Activated T-helper 2 cell treated with anti-CD3 and anti-CD28 coated beads, Interferon-gamma antibody, Interleukin-2, Interleukin-4, amounts not matched to agents 10 μg/mL and 5 μg/mL and 100 μg/mL, durations not matched to agents 14 hours and 24 hours and 36 hours (primary cell): Measurements from ENCODE around the gene TMEM271. TPM values are rescaled to one million over a fixed set of nuclear protein-coding genes. Genes with fewer than 3 reads are reported as not detected.

ENCODE experiments used
- DNase-seq: peaks from one replicate; pipeline ENCODE4 v3.0.0; 2021; ENCODE audit warnings: low spot score
- H3K27ac Mint-ChIP-seq: one replicate; pipeline ENCODE4 v1.8.0; 2021; ENCODE audit warnings: mixed read lengths
- H3K27me3 Mint-ChIP-seq: one replicate; pipeline ENCODE4 v1.8.0; 2021; ENCODE audit warnings: low read depth, mixed read lengths
- H3K36me3 Mint-ChIP-seq: one replicate; pipeline ENCODE4 v1.8.0; 2021; ENCODE audit warnings: low read depth, mixed read lengths
- H3K4me1 Mint-ChIP-seq: one replicate; pipeline ENCODE4 v1.8.0; 2021; ENCODE audit warnings: low read depth, mixed read lengths
- H3K4me3 Mint-ChIP-seq: one replicate; pipeline ENCODE4 v1.8.0; 2021; ENCODE audit warnings: low read depth, mild to moderate bottlenecking, moderate library complexity, mixed read lengths
- H3K9me3 Mint-ChIP-seq: one replicate; pipeline ENCODE4 v1.8.0; 2021; ENCODE audit warnings: mixed read lengths
- intact Hi-C: fragments of 100-400 bp; cut with micrococcal nuclease; formaldehyde crosslinking; loops from one replicate; pipeline ENCODE4 v1.15.1; 2023
- total RNA-seq: library from RNA; stranded (reverse); gene quantifications from 2 replicates; pipeline ENCODE4 v1.2.3, GENCODE V29; 2022

Gene TMEM271, protein sequence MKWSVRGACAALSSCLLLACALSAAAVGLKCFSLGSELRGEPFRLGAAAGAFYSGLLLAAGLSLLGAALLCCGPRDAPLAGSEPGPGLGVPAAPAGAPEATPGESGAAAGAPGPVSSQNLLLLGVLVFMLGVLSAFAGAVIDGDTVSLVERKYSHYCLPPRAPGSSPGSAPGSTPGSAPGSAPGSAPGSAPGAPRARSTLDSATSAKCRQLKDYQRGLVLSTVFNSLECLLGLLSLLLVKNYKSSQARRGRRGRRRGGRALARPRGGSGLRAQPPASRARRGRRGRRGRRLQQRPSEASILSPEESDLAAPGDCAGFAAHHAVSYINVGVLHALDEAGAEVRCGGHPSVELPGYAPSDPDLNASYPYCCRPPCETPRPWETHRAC
- total RNA-seq, result not detected in 2 replicates

DNA sequence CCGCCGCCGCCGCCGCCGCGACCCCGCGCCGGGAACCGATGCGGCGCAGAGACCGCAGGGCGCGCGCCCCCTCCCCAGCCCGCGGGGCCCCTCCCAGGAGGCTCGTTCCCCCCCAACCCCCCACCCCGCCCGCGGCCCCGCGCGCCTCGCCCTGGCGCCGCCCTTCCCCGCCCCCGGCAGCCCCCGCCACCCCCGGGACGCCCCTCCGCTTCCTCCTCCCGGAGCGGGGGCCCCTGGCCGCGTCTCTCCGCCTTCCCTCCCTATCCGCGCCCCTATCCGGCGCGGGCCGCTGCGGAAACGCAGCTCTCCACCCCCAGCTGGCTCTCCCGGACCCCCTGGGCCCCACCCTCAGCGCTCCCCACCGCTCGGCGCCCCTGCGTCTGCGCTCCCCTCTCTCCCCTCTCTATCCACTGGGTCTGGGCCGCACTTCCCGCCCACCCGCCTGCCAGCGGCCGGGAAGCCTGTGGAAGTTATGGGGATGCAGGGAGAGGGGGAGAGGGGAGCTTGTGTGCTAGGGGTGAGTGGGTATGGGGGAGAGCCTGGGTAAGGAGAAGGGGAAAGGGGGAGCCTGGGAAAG is at the start of gene TMEM271:
Gene TMEM271 (minus strand): TSS at position 51 of the 577 bp plus-strand sequence. CDS start 233 bp downstream, outside the sequence.
- peak within 1 kb of the TSS; percentile 17 for H3K4me3 Mint-ChIP-seq
- no peak within 1 kb of the TSS for H3K27ac Mint-ChIP-seq
- intact Hi-C loops, result no loop called here
- no peaks in the 10 kb centered on the region for H3K9me3 Mint-ChIP-seq
- H3K27me3 Mint-ChIP-seq, result peaks cover 45% of the 10 kb centered on the region
- no peak for DNase-seq
- H3K36me3 Mint-ChIP-seq, result peaks cover 4% of the 10 kb centered on the region
- peaks cover 4% of the 10 kb centered on the region for H3K4me1 Mint-ChIP-seq

- H3K27ac Mint-ChIP-seq, result no peak overlapping the region
- no peaks in the 10 kb centered on the region for H3K27me3 Mint-ChIP-seq
- H3K36me3 Mint-ChIP-seq, result no peaks in the 10 kb centered on the region
- intact Hi-C loops, result no loop called here
- H3K4me3 Mint-ChIP-seq, result no peak overlapping the region
- H3K4me1 Mint-ChIP-seq, result no peaks in the 10 kb centered on the region
- H3K9me3 Mint-ChIP-seq, result no peaks in the 10 kb centered on the region
- no peak for DNase-seq
Measured at GRCh38 chr4:625631-626161, 49.6 kb upstream of the TMEM271 start.

GRCh38 chr4:624705-625590 is 48.9 kb upstream of the TMEM271 start, which contains the start of gene PDE6B:
PDE6B (plus strand) TSS chr4:625573; CDS start chr4:625627, 54 bp downstream.
- Mint-ChIP-seq H3K36me3 (no peaks in the 10 kb centered on the region), H3K27ac (no peak within 1 kb of the TSS), H3K4me3 (no peak within 1 kb of the TSS), H3K27me3 (no peaks in the 10 kb centered on the region), H3K9me3 (no peaks in the 10 kb centered on the region), H3K4me1 (no peaks in the 10 kb centered on the region)
- intact Hi-C loops, result no loop called here
- DNase-seq, result no peak

- no peaks in the 10 kb centered on the region for H3K9me3 Mint-ChIP-seq
- DNase-seq, result no peak
- H3K27ac Mint-ChIP-seq, result no peak overlapping the region
- H3K4me1 Mint-ChIP-seq, result no peaks in the 10 kb centered on the region
- H3K27me3 Mint-ChIP-seq, result no peaks in the 10 kb centered on the region
- H3K36me3 Mint-ChIP-seq, result no peaks in the 10 kb centered on the region
- no peak overlapping the region for H3K4me3 Mint-ChIP-seq
- intact Hi-C loops, result no loop called here
Measured at GRCh38 chr4:623914-624566, 47.9 kb upstream of the TMEM271 start.

DNA sequence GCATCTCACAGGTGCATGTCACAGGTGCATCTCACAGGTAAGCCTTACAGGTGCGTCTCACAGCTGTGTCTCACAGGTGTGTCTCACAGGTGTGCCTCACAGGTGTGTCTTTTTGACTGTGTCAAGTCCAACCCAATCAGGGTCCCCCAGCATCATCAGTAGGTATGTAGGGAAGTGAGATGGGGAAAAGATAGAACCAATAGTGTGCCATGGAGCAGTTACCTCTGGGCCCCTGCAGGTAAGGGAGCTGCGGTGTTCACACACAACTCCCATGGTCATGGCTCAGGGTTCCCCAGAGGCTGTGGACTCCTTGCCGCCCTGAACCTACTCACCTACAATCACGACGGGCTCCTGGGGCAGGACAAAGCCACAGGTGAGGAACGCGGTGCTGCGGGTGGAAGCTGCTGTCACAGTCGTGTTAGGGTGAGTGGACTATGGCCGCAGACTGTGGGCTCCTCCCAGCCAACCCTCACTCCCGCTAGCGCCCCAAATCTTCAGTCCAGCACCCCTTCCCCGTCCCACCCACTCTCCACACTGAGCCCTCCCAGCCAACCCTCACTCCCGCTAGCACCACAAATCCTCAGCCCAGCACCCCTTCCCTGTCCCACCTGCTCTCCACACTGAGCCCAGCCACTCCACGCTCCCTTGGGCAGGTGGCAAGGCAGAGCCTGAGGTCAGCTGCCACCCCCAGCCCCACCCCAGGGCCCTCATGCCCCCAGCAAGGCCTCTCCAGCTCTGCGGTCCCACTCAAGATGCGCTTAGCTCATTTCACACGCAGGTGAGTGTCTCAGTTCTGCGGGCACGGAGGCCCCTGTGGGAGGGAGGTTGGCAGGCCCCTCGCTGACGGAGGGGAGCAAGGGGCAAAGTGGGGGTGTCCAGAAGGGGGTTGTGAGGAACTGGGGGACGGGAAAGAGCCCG is 47.2 kb upstream of the TMEM271 start:
- intact Hi-C loops, result no loop called here
- no peaks in the 10 kb centered on the region for H3K9me3 Mint-ChIP-seq
- no peaks in the 10 kb centered on the region for H3K27me3 Mint-ChIP-seq
- DNase-seq, result no peak
- no peak overlapping the region for H3K27ac Mint-ChIP-seq
- no peaks in the 10 kb centered on the region for H3K4me1 Mint-ChIP-seq
- H3K4me3 Mint-ChIP-seq, result no peak overlapping the region
- H3K36me3 Mint-ChIP-seq, result no peaks in the 10 kb centered on the region

DNA sequence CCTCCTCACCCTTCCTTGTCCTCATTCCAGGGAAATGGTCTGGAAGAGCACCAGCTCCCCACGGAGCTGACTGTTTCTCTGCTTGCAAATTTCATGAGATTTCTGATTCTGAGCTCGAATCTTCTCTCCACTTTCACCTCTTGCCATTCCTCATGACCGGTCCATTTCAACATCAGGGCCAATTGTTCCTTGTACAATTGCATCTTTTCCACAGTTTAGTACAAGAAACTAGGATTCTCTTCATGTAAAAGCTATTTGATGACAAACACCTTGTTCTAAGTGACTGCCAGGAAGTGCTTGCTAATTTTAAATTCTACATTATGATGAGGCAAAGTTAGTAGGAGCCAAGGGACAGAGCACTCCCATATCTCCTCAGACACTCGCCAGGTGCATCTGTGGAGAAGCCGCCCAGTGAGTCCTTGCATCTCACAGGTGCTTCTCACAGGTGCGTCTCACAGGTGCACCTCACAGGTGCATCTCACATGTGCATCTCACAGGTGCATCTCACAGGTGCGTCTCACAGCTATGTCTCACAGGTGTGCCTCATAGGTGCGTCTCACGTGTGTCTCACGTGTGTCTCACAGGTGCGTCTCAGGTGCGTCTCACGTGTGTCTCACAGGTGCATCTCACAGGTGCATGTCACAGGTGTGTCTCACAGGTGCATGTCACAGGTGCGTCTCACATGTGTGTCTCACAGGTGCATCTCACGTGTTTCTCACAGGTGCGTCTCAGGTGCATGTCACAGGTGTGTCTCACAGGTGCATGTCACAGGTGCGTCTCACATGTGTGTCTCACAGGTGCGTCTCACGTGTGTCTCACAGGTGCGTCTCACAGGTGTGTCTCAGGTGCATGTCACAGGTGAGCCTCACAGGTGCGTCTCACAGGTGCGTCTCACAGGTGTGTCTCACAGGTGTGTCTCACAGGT is 46.2 kb upstream of the TMEM271 start:
- intact Hi-C loops, result no loop called here
- peaks cover 6% of the 10 kb centered on the region for H3K9me3 Mint-ChIP-seq

GRCh38 chr4:621296-622070 is 45.4 kb upstream of the TMEM271 start:
- no peak overlapping the region for H3K27ac Mint-ChIP-seq
- H3K9me3 Mint-ChIP-seq, result peaks cover 6% of the 10 kb centered on the region
- H3K36me3 Mint-ChIP-seq, result no peaks in the 10 kb centered on the region
- H3K4me3 Mint-ChIP-seq, result no peak overlapping the region
- H3K4me1 Mint-ChIP-seq, result no peaks in the 10 kb centered on the region
- no peaks in the 10 kb centered on the region for H3K27me3 Mint-ChIP-seq
- no peak for DNase-seq
- intact Hi-C loops, result no loop called here

More for the DNA sequence above, 46.2 kb upstream of the TMEM271 start:
- no peaks in the 10 kb centered on the region for H3K4me1 Mint-ChIP-seq
- DNase-seq, result no peak
- no peaks in the 10 kb centered on the region for H3K27me3 Mint-ChIP-seq
- no peak overlapping the region for H3K4me3 Mint-ChIP-seq
- no peak overlapping the region for H3K27ac Mint-ChIP-seq
- no peaks in the 10 kb centered on the region for H3K36me3 Mint-ChIP-seq

GRCh38 chr4:620851-621261 is 44.8 kb upstream of the TMEM271 start:
- Mint-ChIP-seq H3K4me1 (no peaks in the 10 kb centered on the region), H3K27me3 (no peaks in the 10 kb centered on the region), H3K4me3 (no peak overlapping the region), H3K9me3 (peaks cover 6% of the 10 kb centered on the region), H3K27ac (no peak overlapping the region), H3K36me3 (no peaks in the 10 kb centered on the region)
- intact Hi-C loops, result no loop called here
- DNase-seq, result no peak

- Mint-ChIP-seq H3K36me3 (no peaks in the 10 kb centered on the region), H3K4me3 (no peak overlapping the region), H3K4me1 (no peaks in the 10 kb centered on the region), H3K27ac (no peak overlapping the region), H3K9me3 (peaks cover 6% of the 10 kb centered on the region), H3K27me3 (peaks cover 2% of the 10 kb centered on the region)
- no peak for DNase-seq
- intact Hi-C loops, result no loop called here
Measured at GRCh38 chr4:620201-620600, 44.1 kb upstream of the TMEM271 start.
